ENCODE data around the gene SPAG5.

Gene SPAG5

GRCh38 chr17:28624148-28624547, 25.3 kb upstream of the SPAG5 start:
- Histone ChIP-seq H3K36me3 (ENCODE audit: insufficient read depth, low read length) (peaks cover 67% of the 10 kb centered on the region), H3F3A (ENCODE audit: low read depth) (no peaks in the 10 kb centered on the region), H3K4me2 (ENCODE audit: low read depth, low read length, poor library complexity, severe bottlenecking) (no peak overlapping the region), H2AFZ (ENCODE audit: low read length) (no peak overlapping the region), H3K9me2 (replicated peaks; ENCODE audit: low read depth, low read length) (no peaks in the 10 kb centered on the region), H3K79me2 (ENCODE audit: insufficient read depth, low read length) (no peaks in the 10 kb centered on the region), H3K9ac (ENCODE audit: low read depth, low read length, poor library complexity, severe bottlenecking) (no peak overlapping the region), H3K4me1 (ENCODE audit: insufficient read depth, low read length, poor library complexity, severe bottlenecking) (no peaks in the 10 kb centered on the region), H3K9me3 (ENCODE audit: insufficient read depth, low read depth, low read length) (no peaks in the 10 kb centered on the region), H4K20me1 (ENCODE audit: insufficient read depth, low read length, poor library complexity, severe bottlenecking) (no peaks in the 10 kb centered on the region), H3K27me3 (ENCODE audit: insufficient read depth, low read length, poor library complexity, severe bottlenecking) (no peaks in the 10 kb centered on the region), H3K4me3 (ENCODE audit: low read length, poor library complexity, severe bottlenecking) (no peak overlapping the region)
- TF ChIP-seq, protein P1, sequence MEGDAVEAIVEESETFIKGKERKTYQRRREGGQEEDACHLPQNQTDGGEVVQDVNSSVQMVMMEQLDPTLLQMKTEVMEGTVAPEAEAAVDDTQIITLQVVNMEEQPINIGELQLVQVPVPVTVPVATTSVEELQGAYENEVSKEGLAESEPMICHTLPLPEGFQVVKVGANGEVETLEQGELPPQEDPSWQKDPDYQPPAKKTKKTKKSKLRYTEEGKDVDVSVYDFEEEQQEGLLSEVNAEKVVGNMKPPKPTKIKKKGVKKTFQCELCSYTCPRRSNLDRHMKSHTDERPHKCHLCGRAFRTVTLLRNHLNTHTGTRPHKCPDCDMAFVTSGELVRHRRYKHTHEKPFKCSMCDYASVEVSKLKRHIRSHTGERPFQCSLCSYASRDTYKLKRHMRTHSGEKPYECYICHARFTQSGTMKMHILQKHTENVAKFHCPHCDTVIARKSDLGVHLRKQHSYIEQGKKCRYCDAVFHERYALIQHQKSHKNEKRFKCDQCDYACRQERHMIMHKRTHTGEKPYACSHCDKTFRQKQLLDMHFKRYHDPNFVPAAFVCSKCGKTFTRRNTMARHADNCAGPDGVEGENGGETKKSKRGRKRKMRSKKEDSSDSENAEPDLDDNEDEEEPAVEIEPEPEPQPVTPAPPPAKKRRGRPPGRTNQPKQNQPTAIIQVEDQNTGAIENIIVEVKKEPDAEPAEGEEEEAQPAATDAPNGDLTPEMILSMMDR (conservative IDR thresholded peaks at IDR 0.05; ENCODE audit: low read length): no peak

- Histone ChIP-seq H4K20me1 (ENCODE audit: insufficient read depth, low read length, poor library complexity, severe bottlenecking) (no peaks in the 10 kb centered on the region), H3K9ac (ENCODE audit: low read depth, low read length, poor library complexity, severe bottlenecking) (no peak overlapping the region), H3K79me2 (ENCODE audit: insufficient read depth, low read length) (no peaks in the 10 kb centered on the region), H3K27me3 (ENCODE audit: insufficient read depth, low read length, poor library complexity, severe bottlenecking) (no peaks in the 10 kb centered on the region), H3K9me3 (ENCODE audit: insufficient read depth, low read depth, low read length) (no peaks in the 10 kb centered on the region), H3K36me3 (ENCODE audit: insufficient read depth, low read length) (peaks cover 71% of the 10 kb centered on the region), H3K4me1 (ENCODE audit: insufficient read depth, low read length, poor library complexity, severe bottlenecking) (no peaks in the 10 kb centered on the region), H3K4me3 (ENCODE audit: low read length, poor library complexity, severe bottlenecking) (no peak overlapping the region), H3K9me2 (replicated peaks; ENCODE audit: low read depth, low read length) (no peaks in the 10 kb centered on the region), H3F3A (ENCODE audit: low read depth) (no peaks in the 10 kb centered on the region), H2AFZ (ENCODE audit: low read length) (no peak overlapping the region), H3K4me2 (ENCODE audit: low read depth, low read length, poor library complexity, severe bottlenecking) (no peak overlapping the region)
- TF ChIP-seq, protein P1 (conservative IDR thresholded peaks at IDR 0.05; ENCODE audit: low read length): no peak
- TF ChIP-seq EZH2phosphoT487 (IDR thresholded peaks at IDR 0.05; ENCODE audit: borderline replicate concordance): no peak
These were observed 24.9 kb upstream of the SPAG5 start for GRCh38 chr17:28623696-28624095.

- Histone ChIP-seq H3K4me3 (ENCODE audit: low read length, poor library complexity, severe bottlenecking) (no peak overlapping the region), H3K27me3 (ENCODE audit: insufficient read depth, low read length, poor library complexity, severe bottlenecking) (no peaks in the 10 kb centered on the region), H3K9me3 (ENCODE audit: insufficient read depth, low read depth, low read length) (no peaks in the 10 kb centered on the region), H3F3A (ENCODE audit: low read depth) (no peaks in the 10 kb centered on the region), H3K36me3 (ENCODE audit: insufficient read depth, low read length) (peaks cover 72% of the 10 kb centered on the region), H3K79me2 (ENCODE audit: insufficient read depth, low read length) (no peaks in the 10 kb centered on the region), H3K4me1 (ENCODE audit: insufficient read depth, low read length, poor library complexity, severe bottlenecking) (no peaks in the 10 kb centered on the region), H4K20me1 (ENCODE audit: insufficient read depth, low read length, poor library complexity, severe bottlenecking) (no peaks in the 10 kb centered on the region), H2AFZ (ENCODE audit: low read length) (no peak overlapping the region), H3K9ac (ENCODE audit: low read depth, low read length, poor library complexity, severe bottlenecking) (no peak overlapping the region), H3K9me2 (replicated peaks; ENCODE audit: low read depth, low read length) (no peaks in the 10 kb centered on the region), H3K4me2 (ENCODE audit: low read depth, low read length, poor library complexity, severe bottlenecking) (no peak overlapping the region)
- TF ChIP-seq EZH2phosphoT487 (IDR thresholded peaks at IDR 0.05; ENCODE audit: borderline replicate concordance): no peak
- TF ChIP-seq, protein P1 (conservative IDR thresholded peaks at IDR 0.05; ENCODE audit: low read length): no peak
These were observed 23.4 kb upstream of the SPAG5 start for GRCh38 chr17:28622186-28622585.
